ENCODE data around the gene BCAP31. TPM values are rescaled to one million over a fixed set of nuclear protein-coding genes. Genes with fewer than 3 reads are reported as not detected.
"Not testable (repeated sequence)": the region's sequence is repeated elsewhere in the genome, so short reads cannot be mapped to it uniquely, and the experiment has no call there.

BCAP31 gene
- total RNA-seq, 3 donors from 2014 or later, result 158 to 209 (median 181) TPM

GRCh38 chrX:153694687-153695270 lies 29.4 kb downstream of the BCAP31 start:
- ATAC-seq (peak; percentile 27), DNase-seq (no peak)
- Histone ChIP-seq H3K4me1 (ENCODE audit: low read depth) (peaks cover 5% of the 10 kb centered on the region), H3K36me3 (ENCODE audit: low read depth) (no peaks in the 10 kb centered on the region), H3K9me3 (no peaks in the 10 kb centered on the region), H3K4me3 (no peak overlapping the region)
- TF ChIP-seq CTCF (IDR thresholded peaks at IDR 0.05), result no peak
- intact Hi-C loops (cut with DNase I, micrococcal nuclease), result no loop called here

- ATAC-seq; H3K4me1 ChIP-seq (ENCODE audit: low read depth); H3K9me3 ChIP-seq; H3K4me3 ChIP-seq; intact Hi-C loops (cut with DNase I, micrococcal nuclease); DNase-seq; H3K36me3 ChIP-seq (ENCODE audit: low read depth): not testable (repeated sequence)
These were observed 29.9 kb downstream of the BCAP31 start for GRCh38 chrX:153694256-153694655.

GRCh38 chrX:153693216-153694086 lies 30.7 kb downstream of the BCAP31 start:
- peak in 1 of 3 donors; percentile 47 for DNase-seq
- no peak for TF ChIP-seq CTCF (IDR thresholded peaks at IDR 0.05)
- peaks cover 2% of the 10 kb centered on the region for H3K4me1 ChIP-seq (ENCODE audit: low read depth)
- no peaks in the 10 kb centered on the region for H3K9me3 ChIP-seq
- ATAC-seq, result no peak
- no peaks in the 10 kb centered on the region for H3K36me3 ChIP-seq (ENCODE audit: low read depth)
- H3K4me3 ChIP-seq, result no peak overlapping the region
- intact Hi-C loops (cut with DNase I, micrococcal nuclease), result no loop called here

- ATAC-seq (no peak), DNase-seq (peak in 1 of 3 donors; percentile 49)
- Histone ChIP-seq H3K4me3 (no peak overlapping the region), H3K4me1 (ENCODE audit: low read depth) (no peaks in the 10 kb centered on the region), H3K36me3 (ENCODE audit: low read depth) (no peaks in the 10 kb centered on the region), H3K9me3 (no peaks in the 10 kb centered on the region)
- TF ChIP-seq CTCF (IDR thresholded peaks at IDR 0.05), result no peak
- intact Hi-C loops (cut with DNase I, micrococcal nuclease), result no loop called here
These were observed 31.5 kb downstream of the BCAP31 start for GRCh38 chrX:153692611-153693156.

- intact Hi-C loops (cut with DNase I, micrococcal nuclease), result no loop called here
- no peaks in the 10 kb centered on the region for H3K36me3 ChIP-seq (ENCODE audit: low read depth)
- H3K9me3 ChIP-seq, result no peaks in the 10 kb centered on the region
- no peak for DNase-seq
- H3K4me3 ChIP-seq, result no peak overlapping the region
- ATAC-seq, result no peak
- no peaks in the 10 kb centered on the region for H3K4me1 ChIP-seq (ENCODE audit: low read depth)
- TF ChIP-seq CTCF (IDR thresholded peaks at IDR 0.05), result no peak
These were observed 32.2 kb downstream of the BCAP31 start for GRCh38 chrX:153692003-153692402.

- H3K9me3 ChIP-seq; H3K36me3 ChIP-seq (ENCODE audit: low read depth); ATAC-seq; H3K4me1 ChIP-seq (ENCODE audit: low read depth); intact Hi-C loops (cut with DNase I, micrococcal nuclease); H3K4me3 ChIP-seq: not testable (repeated sequence)
- DNase-seq, result peak in 1 of 3 donors; percentile 45
These were observed 33.0 kb downstream of the BCAP31 start for GRCh38 chrX:153691032-153691827.
